DOHH2 (cell line): ENCODE results near the gene CELF5.
"Not testable (repeated sequence)": the region's sequence is repeated elsewhere in the genome, so short reads cannot be mapped to it uniquely, and the experiment has no call there.

ENCODE experiments used
- H3F3A ChIP-seq: fragments of 200-600 bp; sonication (generic), shearing (Covaris generic); 2 replicates; pipeline ENCODE4 v1.6.0; 2016; ENCODE audit warnings: antibody characterized with exemption, mild to moderate bottlenecking; ENCODE audit not compliant: control insufficient read depth, insufficient read depth
- H3K27ac ChIP-seq: fragments of 200-600 bp; sonication (generic); 2 replicates; pipeline ENCODE4 v1.5.1; 2014; ENCODE audit warnings: low read depth, mild to moderate bottlenecking, low read length, moderate library complexity
- H3K27me3 ChIP-seq: fragments of 200-600 bp; sonication (generic); 2 replicates; pipeline ENCODE4 v1.6.1; 2014; ENCODE audit warnings: mild to moderate bottlenecking, low read length, mixed read lengths; ENCODE audit not compliant: control insufficient read depth
- H3K36me3 ChIP-seq: fragments of 200-600 bp; sonication (generic); 2 replicates; pipeline ENCODE4 v1.6.1; 2014; ENCODE audit warnings: mild to moderate bottlenecking, low read length, moderate library complexity, mixed read lengths; ENCODE audit not compliant: control insufficient read depth
- H3K4me1 ChIP-seq: fragments of 200-600 bp; sonication (generic); 2 replicates; pipeline ENCODE4 v1.6.1; 2014; ENCODE audit warnings: mild to moderate bottlenecking, low read length, mixed read lengths; ENCODE audit not compliant: control insufficient read depth
- H3K4me2 ChIP-seq: fragments of 200-600 bp; sonication (generic); 2 replicates; pipeline ENCODE4 v1.6.0; 2014; ENCODE audit warnings: mild to moderate bottlenecking, low read length, moderate library complexity
- H3K4me3 ChIP-seq: fragments of 200-600 bp; sonication (generic); 2 replicates; pipeline ENCODE4 v1.5.1; 2014; ENCODE audit warnings: mild to moderate bottlenecking, low read length, mixed read lengths
- H3K79me2 ChIP-seq: fragments of 200-600 bp; sonication (generic); 2 replicates; pipeline ENCODE4 v1.6.1; 2014; ENCODE audit warnings: mild to moderate bottlenecking, low read length, mixed read lengths; ENCODE audit not compliant: control insufficient read depth
- H3K9me2 ChIP-seq: fragments of 200-600 bp; sonication (generic); replicated peaks from 2 replicates; pipeline ENCODE4 v1.6.1; 2014; ENCODE audit warnings: mild to moderate bottlenecking, low read length, mixed read lengths; ENCODE audit not compliant: control insufficient read depth
- H3K9me3 ChIP-seq: fragments of 200-600 bp; sonication (generic); 2 replicates; pipeline ENCODE4 v1.6.1; 2014; ENCODE audit warnings: antibody characterized with exemption, low read length, mixed read lengths; ENCODE audit not compliant: control insufficient read depth, insufficient read depth
- H4K20me1 ChIP-seq: fragments of 200-600 bp; sonication (generic); 2 replicates; pipeline ENCODE4 v1.6.0; 2014; ENCODE audit warnings: low read depth, mild to moderate bottlenecking, antibody characterized with exemption, low read length, moderate library complexity; ENCODE audit not compliant: control insufficient read depth, insufficient read depth
- CTCF ChIP-seq: fragments of 200-600 bp; sonication (generic); IDR thresholded peaks from one replicate; pipeline ENCODE4 v1.5.1; 2014; ENCODE audit warnings: antibody characterized with exemption, mild to moderate bottlenecking, low read depth, low read length; ENCODE audit not compliant: poor library complexity, severe bottlenecking
- EZH2phosphoT487 ChIP-seq: fragments of 200-600 bp; sonication (generic); IDR thresholded peaks from 2 replicates; pipeline ENCODE4 v1.6.1; 2017; ENCODE audit warnings: borderline replicate concordance, mild to moderate bottlenecking, antibody characterized with exemption, low read length, moderate library complexity, mixed read lengths

CELF5 gene

GRCh38 chr19:3220576-3220975 is 3.9 kb upstream of the CELF5 start:
- no peak for TF ChIP-seq EZH2phosphoT487
- no peak for TF ChIP-seq CTCF
- Histone ChIP-seq H4K20me1 (no peaks in the 10 kb centered on the region), H3K27ac (no peak overlapping the region), H3F3A (peaks cover 3% of the 10 kb centered on the region; the same call in 1 of the 2 replicates), H3K4me2 (no peak overlapping the region), H3K27me3 (no peaks in the 10 kb centered on the region), H3K9me3 (no peaks in the 10 kb centered on the region), H3K4me1 (no peaks in the 10 kb centered on the region), H3K36me3 (no peaks in the 10 kb centered on the region), H3K79me2 (no peaks in the 10 kb centered on the region), H3K9me2 (no peaks in the 10 kb centered on the region), H3K4me3 (no peak overlapping the region)

- H3K79me2 ChIP-seq, H3F3A ChIP-seq, H3K27me3 ChIP-seq, H3K4me3 ChIP-seq, H3K36me3 ChIP-seq, H3K27ac ChIP-seq, H3K4me1 ChIP-seq, H4K20me1 ChIP-seq, H3K9me2 ChIP-seq, H3K9me3 ChIP-seq, H3K4me2 ChIP-seq: not testable (repeated sequence)
Observed at GRCh38 chr19:3221576-3221975, 2.9 kb upstream of the CELF5 start.

GRCh38 chr19:3222709-3223108 is 1.8 kb upstream of the CELF5 start:
- no peaks in the 10 kb centered on the region; the same call in 1 of the 2 replicates for H4K20me1 ChIP-seq
- no peak overlapping the region for H3K4me3 ChIP-seq
- no peaks in the 10 kb centered on the region for H3K9me2 ChIP-seq
- H3K27ac ChIP-seq, result no peak overlapping the region
- H3K9me3 ChIP-seq, result no peaks in the 10 kb centered on the region
- H3K36me3 ChIP-seq, result no peaks in the 10 kb centered on the region
- no peaks in the 10 kb centered on the region for H3K79me2 ChIP-seq
- H3K4me1 ChIP-seq, result no peaks in the 10 kb centered on the region
- peaks cover 3% of the 10 kb centered on the region; the same call in 1 of the 2 replicates for H3F3A ChIP-seq
- no peak overlapping the region for H3K4me2 ChIP-seq
- no peak for TF ChIP-seq CTCF
- TF ChIP-seq EZH2phosphoT487, result no peak
- peaks cover 12% of the 10 kb centered on the region for H3K27me3 ChIP-seq

- peaks cover 27% of the 10 kb centered on the region for H3K27me3 ChIP-seq
- H3K79me2 ChIP-seq, result no peaks in the 10 kb centered on the region
- peaks cover 3% of the 10 kb centered on the region; the same call in 1 of the 2 replicates for H3F3A ChIP-seq
- no peak overlapping the region for H3K4me3 ChIP-seq
- H4K20me1 ChIP-seq, result no peaks in the 10 kb centered on the region; the same call in 1 of the 2 replicates
- no peak overlapping the region for H3K27ac ChIP-seq
- H3K9me3 ChIP-seq, result no peaks in the 10 kb centered on the region
- H3K36me3 ChIP-seq, result no peaks in the 10 kb centered on the region
- TF ChIP-seq EZH2phosphoT487 (no peak), CTCF (no peak)
- H3K9me2 ChIP-seq, result no peaks in the 10 kb centered on the region
- H3K4me2 ChIP-seq, result no peak overlapping the region
- peaks cover 10% of the 10 kb centered on the region for H3K4me1 ChIP-seq
Observed at GRCh38 chr19:3225169-3225485, 666 bp downstream of the CELF5 start.
